ENCODE results near the gene IQSEC1.

Gene IQSEC1

DNA sequence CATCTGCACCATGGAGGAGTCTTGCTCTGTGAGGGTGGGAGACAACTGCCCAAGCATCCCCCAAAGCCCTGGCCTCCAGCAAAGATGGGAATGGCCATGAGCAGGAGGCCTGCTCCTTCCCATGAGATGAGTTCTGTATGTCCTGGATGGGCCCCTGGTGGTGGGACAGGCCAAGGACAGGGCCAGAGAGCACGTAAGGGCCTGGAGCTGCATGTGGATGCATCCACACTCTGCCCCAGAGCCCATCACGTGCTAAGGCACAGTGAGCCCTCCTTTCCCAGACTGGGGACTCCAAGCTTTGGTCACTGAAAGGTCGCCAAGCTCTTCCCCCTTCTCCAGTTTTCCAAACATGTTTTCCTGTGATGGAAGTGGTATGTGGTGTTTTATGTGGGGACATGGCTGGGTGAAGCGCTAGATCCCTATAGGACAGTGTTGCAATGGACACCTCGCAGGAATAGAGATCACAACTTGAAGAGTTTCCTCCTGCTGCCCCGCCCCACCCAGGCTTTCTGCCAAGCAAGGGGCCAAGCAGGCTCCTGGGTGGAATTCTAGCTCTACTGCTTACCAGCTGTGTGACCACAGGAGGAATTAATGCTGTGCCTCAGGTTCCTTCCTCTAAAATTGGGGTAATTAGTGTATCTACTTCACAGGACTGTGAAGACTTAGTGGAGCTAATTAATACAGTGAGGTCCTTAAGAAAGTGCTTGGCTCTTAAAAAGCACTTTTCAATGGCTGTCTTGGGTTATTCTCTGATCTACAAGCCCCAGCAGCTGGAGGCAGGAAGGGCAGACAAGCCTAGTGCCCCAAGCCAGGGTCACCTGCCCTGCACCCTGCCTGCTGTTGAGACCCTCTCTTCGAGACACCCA, 125.5 kb downstream of the IQSEC1 start:
- Histone ChIP-seq H3K27me3 (ENCODE audit: control insufficient read depth, insufficient read depth, low read length) (no peaks in the 10 kb centered on the region), H3K27ac (ENCODE audit: low read length) (no peak overlapping the region), H3K4me3 (ENCODE audit: low read length) (no peak overlapping the region), H3K36me3 (ENCODE audit: control insufficient read depth, low read depth, low read length) (no peaks in the 10 kb centered on the region), H3K4me1 (ENCODE audit: control insufficient read depth, low read depth, low read length) (peaks cover 4% of the 10 kb centered on the region), H3K9ac (ENCODE audit: low read length) (no peak overlapping the region), H3K9me3 (ENCODE audit: control insufficient read depth, low read depth, low read length) (no peaks in the 10 kb centered on the region)

DNA sequence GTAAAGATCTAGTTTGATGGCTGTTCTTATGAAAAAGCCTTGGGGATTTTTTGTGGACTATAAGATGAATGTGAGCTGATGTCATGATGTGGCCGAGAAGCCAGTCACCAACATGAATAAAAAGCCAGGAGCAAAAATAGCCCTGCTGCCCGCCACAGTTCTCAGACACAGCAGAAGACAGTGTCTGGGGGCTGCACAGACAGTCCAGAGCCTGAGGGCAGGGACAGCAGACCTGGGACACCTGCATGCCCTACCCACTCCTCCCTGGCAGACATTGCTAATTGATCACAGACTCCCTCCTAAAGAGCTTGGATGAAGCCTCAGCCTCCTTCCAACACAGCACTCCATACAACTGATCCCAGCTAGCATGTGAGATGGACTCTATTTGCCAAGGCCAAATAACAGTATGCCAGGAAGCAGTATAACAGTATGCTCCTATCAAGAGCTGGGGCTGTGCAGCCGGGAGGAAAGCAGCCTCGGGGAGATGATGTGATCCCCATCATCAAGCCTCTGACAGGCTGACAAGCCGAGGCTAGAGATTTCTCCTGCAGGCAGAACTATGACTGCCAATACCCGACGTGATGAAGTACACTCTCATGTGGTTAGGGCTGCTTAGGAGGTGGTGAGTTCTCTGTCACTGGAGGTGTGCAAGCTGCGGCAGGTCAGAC, 126.4 kb downstream of the IQSEC1 start:
- Histone ChIP-seq H3K27me3 (ENCODE audit: control insufficient read depth, insufficient read depth, low read length) (no peaks in the 10 kb centered on the region), H3K4me3 (ENCODE audit: low read length) (no peak overlapping the region), H3K9me3 (ENCODE audit: control insufficient read depth, low read depth, low read length) (no peaks in the 10 kb centered on the region), H3K9ac (ENCODE audit: low read length) (no peak overlapping the region), H3K36me3 (ENCODE audit: control insufficient read depth, low read depth, low read length) (no peaks in the 10 kb centered on the region), H3K27ac (ENCODE audit: low read length) (no peak overlapping the region), H3K4me1 (ENCODE audit: control insufficient read depth, low read depth, low read length) (peaks cover 4% of the 10 kb centered on the region)

GRCh38 chr3:12946251-12946648, 127.0 kb downstream of the IQSEC1 start:
- peaks cover 4% of the 10 kb centered on the region for H3K4me1 ChIP-seq (ENCODE audit: control insufficient read depth, low read depth, low read length)
- no peak overlapping the region for H3K4me3 ChIP-seq (ENCODE audit: low read length)
- H3K9ac ChIP-seq (ENCODE audit: low read length), result no peak overlapping the region
- no peak overlapping the region for H3K27ac ChIP-seq (ENCODE audit: low read length)
- H3K9me3 ChIP-seq (ENCODE audit: control insufficient read depth, low read depth, low read length), result no peaks in the 10 kb centered on the region
- H3K27me3 ChIP-seq (ENCODE audit: control insufficient read depth, insufficient read depth, low read length), result no peaks in the 10 kb centered on the region
- H3K36me3 ChIP-seq (ENCODE audit: control insufficient read depth, low read depth, low read length), result no peaks in the 10 kb centered on the region

DNA sequence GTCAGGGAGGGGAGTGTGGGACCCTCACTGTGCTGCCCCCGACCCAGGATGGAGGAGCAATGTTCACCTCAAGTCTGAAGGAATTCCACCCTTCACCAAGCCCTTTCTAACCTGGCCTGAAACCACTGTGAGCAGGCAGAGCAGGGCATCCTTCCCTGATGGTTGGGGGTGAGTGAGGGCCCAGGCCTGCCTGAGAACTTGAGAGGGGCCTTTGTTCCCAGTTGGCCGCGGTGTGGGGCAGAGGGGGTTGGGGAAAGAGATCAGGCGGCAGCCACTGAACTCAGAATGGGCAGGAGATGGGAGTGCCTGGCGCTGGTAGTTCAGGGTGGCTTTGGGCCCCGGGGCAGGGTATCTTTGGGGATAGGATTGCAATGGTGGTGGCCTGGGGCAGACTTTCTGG, 128.4 kb downstream of the IQSEC1 start:
- no peak overlapping the region for H3K9ac ChIP-seq (ENCODE audit: low read length)
- no peak overlapping the region for H3K27ac ChIP-seq (ENCODE audit: low read length)

DNA sequence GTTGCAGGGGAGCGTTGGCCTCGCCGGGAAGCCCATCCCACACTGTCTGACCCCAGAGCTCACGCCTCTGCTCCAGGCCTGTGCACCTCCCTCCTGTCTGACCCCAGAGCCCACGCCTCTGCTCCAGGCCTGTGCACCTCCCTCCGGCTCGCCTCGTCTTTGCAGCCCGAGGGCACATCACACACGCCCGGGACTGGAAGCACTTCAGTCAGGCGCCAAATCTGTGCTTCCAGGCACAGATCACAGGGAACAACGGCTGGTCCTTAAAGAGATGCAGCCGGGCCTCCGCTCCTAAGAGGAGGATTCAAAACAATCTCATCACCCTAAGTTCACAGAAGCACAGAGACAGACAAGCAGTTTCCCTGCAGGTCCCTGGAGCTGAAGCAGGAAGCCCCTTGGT, 128.8 kb downstream of the IQSEC1 start:
- H3K4me1 ChIP-seq (ENCODE audit: control insufficient read depth, low read depth, low read length), result peaks cover 4% of the 10 kb centered on the region
- H3K27me3 ChIP-seq (ENCODE audit: control insufficient read depth, insufficient read depth, low read length), result no peaks in the 10 kb centered on the region
- H3K4me3 ChIP-seq (ENCODE audit: low read length), result no peak overlapping the region
- H3K9ac ChIP-seq (ENCODE audit: low read length), result no peak overlapping the region
- H3K36me3 ChIP-seq (ENCODE audit: control insufficient read depth, low read depth, low read length), result no peaks in the 10 kb centered on the region
- H3K9me3 ChIP-seq (ENCODE audit: control insufficient read depth, low read depth, low read length), result no peaks in the 10 kb centered on the region
- no peak overlapping the region for H3K27ac ChIP-seq (ENCODE audit: low read length)

More for the DNA sequence above, 128.4 kb downstream of the IQSEC1 start:
- Histone ChIP-seq H3K9me3 (ENCODE audit: control insufficient read depth, low read depth, low read length) (no peaks in the 10 kb centered on the region), H3K4me1 (ENCODE audit: control insufficient read depth, low read depth, low read length) (peaks cover 4% of the 10 kb centered on the region), H3K27me3 (ENCODE audit: control insufficient read depth, insufficient read depth, low read length) (no peaks in the 10 kb centered on the region), H3K36me3 (ENCODE audit: control insufficient read depth, low read depth, low read length) (no peaks in the 10 kb centered on the region), H3K4me3 (ENCODE audit: low read length) (no peak overlapping the region)

DNA sequence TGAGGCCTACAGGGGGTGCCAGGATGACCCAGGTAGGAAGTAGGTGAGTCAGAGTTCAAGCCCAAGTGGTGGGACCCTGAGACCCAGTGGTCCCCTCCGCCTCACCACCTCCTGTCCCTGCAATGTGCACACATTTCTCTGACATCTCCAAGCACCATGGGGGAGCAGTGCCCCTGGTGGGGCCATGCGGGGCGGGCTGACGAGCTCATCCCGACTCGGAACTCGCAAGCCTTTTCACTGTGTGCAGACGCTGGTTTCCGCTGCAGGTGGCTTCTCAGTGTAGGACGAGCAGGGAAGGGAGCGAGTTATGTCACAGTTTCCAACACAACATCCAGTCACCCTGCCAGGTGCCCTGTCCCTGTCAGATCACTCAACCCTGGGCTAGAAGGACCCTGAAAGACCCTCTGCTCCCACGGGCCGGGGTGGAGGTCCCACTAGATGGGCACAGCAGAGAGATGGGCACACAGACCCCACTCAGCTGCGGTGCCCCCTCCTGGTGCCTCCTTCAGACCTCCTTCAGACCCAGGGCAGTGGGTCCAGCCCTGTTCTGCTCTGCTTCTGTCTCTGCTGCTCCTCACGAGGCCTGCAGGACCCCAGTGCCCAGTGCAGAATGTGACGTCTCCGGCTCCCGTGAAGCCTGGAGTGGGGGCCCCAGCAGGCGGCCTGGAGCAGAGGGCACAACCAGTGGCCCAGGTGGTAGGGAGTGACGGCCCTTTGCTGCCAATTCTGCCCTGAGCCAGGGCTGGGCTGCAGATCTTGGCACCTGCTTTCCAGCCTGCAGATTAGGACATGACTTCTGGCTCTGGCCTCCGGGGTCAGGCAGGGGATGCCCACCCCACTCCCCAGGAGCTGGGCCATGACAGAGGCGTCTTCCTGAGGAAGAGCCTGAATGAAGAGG, 129.9 kb downstream of the IQSEC1 start:
- Histone ChIP-seq H3K9ac (ENCODE audit: low read length) (no peak overlapping the region), H3K27ac (ENCODE audit: low read length) (no peak overlapping the region), H3K36me3 (ENCODE audit: control insufficient read depth, low read depth, low read length) (no peaks in the 10 kb centered on the region), H3K27me3 (ENCODE audit: control insufficient read depth, insufficient read depth, low read length) (no peaks in the 10 kb centered on the region), H3K4me3 (ENCODE audit: low read length) (no peak overlapping the region), H3K4me1 (ENCODE audit: control insufficient read depth, low read depth, low read length) (peaks cover 4% of the 10 kb centered on the region), H3K9me3 (ENCODE audit: control insufficient read depth, low read depth, low read length) (no peaks in the 10 kb centered on the region)

GRCh38 chr3:12941495-12942023, 131.7 kb downstream of the IQSEC1 start:
- no peaks in the 10 kb centered on the region for H3K36me3 ChIP-seq (ENCODE audit: control insufficient read depth, low read depth, low read length)
- no peak overlapping the region for H3K9ac ChIP-seq (ENCODE audit: low read length)
- H3K27me3 ChIP-seq (ENCODE audit: control insufficient read depth, insufficient read depth, low read length), result no peaks in the 10 kb centered on the region
- H3K27ac ChIP-seq (ENCODE audit: low read length), result no peak overlapping the region
- no peaks in the 10 kb centered on the region for H3K9me3 ChIP-seq (ENCODE audit: control insufficient read depth, low read depth, low read length)
- H3K4me1 ChIP-seq (ENCODE audit: control insufficient read depth, low read depth, low read length), result peaks cover 4% of the 10 kb centered on the region
- H3K4me3 ChIP-seq (ENCODE audit: low read length), result no peak overlapping the region

GRCh38 chr3:12940854-12941253, 132.4 kb downstream of the IQSEC1 start:
- no peak overlapping the region for H3K27ac ChIP-seq (ENCODE audit: low read length)
- H3K27me3 ChIP-seq (ENCODE audit: control insufficient read depth, insufficient read depth, low read length), result no peaks in the 10 kb centered on the region
- peaks cover 4% of the 10 kb centered on the region for H3K4me1 ChIP-seq (ENCODE audit: control insufficient read depth, low read depth, low read length)
- H3K9ac ChIP-seq (ENCODE audit: low read length), result no peak overlapping the region
- no peaks in the 10 kb centered on the region for H3K9me3 ChIP-seq (ENCODE audit: control insufficient read depth, low read depth, low read length)
- no peak overlapping the region for H3K4me3 ChIP-seq (ENCODE audit: low read length)
- H3K36me3 ChIP-seq (ENCODE audit: control insufficient read depth, low read depth, low read length), result no peaks in the 10 kb centered on the region

GRCh38 chr3:12939137-12939536, 134.1 kb downstream of the IQSEC1 start:
- H3K9me3 ChIP-seq (ENCODE audit: control insufficient read depth, low read depth, low read length), result no peaks in the 10 kb centered on the region
- no peaks in the 10 kb centered on the region for H3K27me3 ChIP-seq (ENCODE audit: control insufficient read depth, insufficient read depth, low read length)
- no peaks in the 10 kb centered on the region for H3K4me1 ChIP-seq (ENCODE audit: control insufficient read depth, low read depth, low read length)
- H3K9ac ChIP-seq (ENCODE audit: low read length), result no peak overlapping the region
- H3K27ac ChIP-seq (ENCODE audit: low read length), result no peak overlapping the region
- peaks cover 4% of the 10 kb centered on the region for H3K36me3 ChIP-seq (ENCODE audit: control insufficient read depth, low read depth, low read length)
- no peak overlapping the region for H3K4me3 ChIP-seq (ENCODE audit: low read length)

DNA sequence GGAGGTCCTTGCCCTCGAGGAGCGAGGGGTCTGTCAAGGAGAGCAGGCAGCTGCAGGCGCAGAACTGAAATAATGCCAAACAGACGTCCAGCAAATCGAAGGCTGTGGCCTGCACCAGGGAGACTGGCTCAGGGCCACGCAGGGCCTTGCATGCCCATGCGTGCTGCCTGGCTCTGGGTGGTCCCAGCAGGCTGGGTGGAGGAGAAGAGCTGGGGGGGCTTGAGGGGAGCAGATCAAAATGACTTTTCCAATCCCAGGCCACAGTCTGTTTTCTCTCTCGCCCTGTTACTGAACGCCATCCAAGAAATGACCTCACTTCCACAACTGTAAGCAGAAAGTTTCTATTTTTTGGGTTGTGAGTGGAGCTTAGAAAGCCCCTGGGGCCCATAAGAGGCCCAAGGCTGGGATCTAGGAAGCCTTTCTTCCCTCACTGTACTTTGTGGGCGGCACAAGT, 134.9 kb downstream of the IQSEC1 start:
- Histone ChIP-seq H3K4me1 (ENCODE audit: control insufficient read depth, low read depth, low read length) (no peaks in the 10 kb centered on the region), H3K27ac (ENCODE audit: low read length) (no peak overlapping the region), H3K27me3 (ENCODE audit: control insufficient read depth, insufficient read depth, low read length) (no peaks in the 10 kb centered on the region), H3K9me3 (ENCODE audit: control insufficient read depth, low read depth, low read length) (no peaks in the 10 kb centered on the region), H3K36me3 (ENCODE audit: control insufficient read depth, low read depth, low read length) (peaks cover 4% of the 10 kb centered on the region), H3K9ac (ENCODE audit: low read length) (no peak overlapping the region), H3K4me3 (ENCODE audit: low read length) (no peak overlapping the region)

All from iPS-18a (cell line).